ENCODE data around the gene RNF31. TPM values are rescaled to one million over a fixed set of nuclear protein-coding genes. Genes with fewer than 3 reads are reported as not detected.

Gene RNF31
- total RNA-seq, 1 donor from 2014 or later, result 88.2 TPM

DNA sequence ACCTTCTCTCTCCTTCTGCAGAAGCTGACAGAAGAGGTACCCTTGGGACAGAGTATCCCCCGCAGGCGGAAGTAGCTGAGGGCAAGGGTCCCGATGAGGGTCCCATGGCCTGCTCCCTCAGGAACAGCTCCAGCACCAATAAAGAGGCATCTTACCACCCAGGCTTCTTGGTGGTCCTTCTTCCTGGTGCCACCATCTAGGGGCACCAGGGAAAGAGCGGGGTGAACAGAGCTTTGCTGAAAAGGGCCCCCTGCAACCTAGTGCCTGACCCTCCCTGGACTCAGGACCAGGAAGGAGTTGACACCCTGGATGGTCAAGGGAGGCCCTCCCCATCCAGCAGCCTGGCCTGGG lies 13.2 kb downstream of the RNF31 start:
- no peak for DNase-seq
- Mint-ChIP-seq H3K27ac (ENCODE audit: unreplicated experiment) (peak overlapping the region; percentile 12), H3K27me3 (ENCODE audit: unreplicated experiment) (peaks cover 5% of the 10 kb centered on the region), H3K9me3 (ENCODE audit: unreplicated experiment) (peaks cover 4% of the 10 kb centered on the region), H3K4me3 (ENCODE audit: unreplicated experiment) (no peak overlapping the region), H3K36me3 (ENCODE audit: unreplicated experiment) (peaks cover 5% of the 10 kb centered on the region), H3K4me1 (ENCODE audit: low read depth, unreplicated experiment) (peaks cover 7% of the 10 kb centered on the region)
- TF ChIP-seq, protein P1, sequence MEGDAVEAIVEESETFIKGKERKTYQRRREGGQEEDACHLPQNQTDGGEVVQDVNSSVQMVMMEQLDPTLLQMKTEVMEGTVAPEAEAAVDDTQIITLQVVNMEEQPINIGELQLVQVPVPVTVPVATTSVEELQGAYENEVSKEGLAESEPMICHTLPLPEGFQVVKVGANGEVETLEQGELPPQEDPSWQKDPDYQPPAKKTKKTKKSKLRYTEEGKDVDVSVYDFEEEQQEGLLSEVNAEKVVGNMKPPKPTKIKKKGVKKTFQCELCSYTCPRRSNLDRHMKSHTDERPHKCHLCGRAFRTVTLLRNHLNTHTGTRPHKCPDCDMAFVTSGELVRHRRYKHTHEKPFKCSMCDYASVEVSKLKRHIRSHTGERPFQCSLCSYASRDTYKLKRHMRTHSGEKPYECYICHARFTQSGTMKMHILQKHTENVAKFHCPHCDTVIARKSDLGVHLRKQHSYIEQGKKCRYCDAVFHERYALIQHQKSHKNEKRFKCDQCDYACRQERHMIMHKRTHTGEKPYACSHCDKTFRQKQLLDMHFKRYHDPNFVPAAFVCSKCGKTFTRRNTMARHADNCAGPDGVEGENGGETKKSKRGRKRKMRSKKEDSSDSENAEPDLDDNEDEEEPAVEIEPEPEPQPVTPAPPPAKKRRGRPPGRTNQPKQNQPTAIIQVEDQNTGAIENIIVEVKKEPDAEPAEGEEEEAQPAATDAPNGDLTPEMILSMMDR (IDR thresholded peaks at IDR 0.05; ENCODE audit: partially characterized antibody, unreplicated experiment), result no peak

- DNase-seq, result peak; percentile 98
- Mint-ChIP-seq H3K36me3 (ENCODE audit: unreplicated experiment) (peaks cover 8% of the 10 kb centered on the region), H3K27me3 (ENCODE audit: unreplicated experiment) (peaks cover 2% of the 10 kb centered on the region), H3K27ac (ENCODE audit: unreplicated experiment) (peak within 1 kb of the TSS; percentile 64), H3K4me1 (ENCODE audit: low read depth, unreplicated experiment) (peaks cover 7% of the 10 kb centered on the region), H3K9me3 (ENCODE audit: unreplicated experiment) (peaks cover 4% of the 10 kb centered on the region), H3K4me3 (ENCODE audit: unreplicated experiment) (peak within 1 kb of the TSS; percentile 85)
- TF ChIP-seq, protein P1 (IDR thresholded peaks at IDR 0.05; ENCODE audit: partially characterized antibody, unreplicated experiment), result peak; percentile 92
Observed at GRCh38 chr14:24160850-24161804, 13.8 kb downstream of the RNF31 start, which contains the start of gene IRF9. TSS of gene IRF9 (plus strand) at chr14:24161265. CDS start at chr14:24162145, 880 bp downstream.

- H3K27ac Mint-ChIP-seq (ENCODE audit: unreplicated experiment), result peak overlapping the region; percentile 64
- peaks cover 2% of the 10 kb centered on the region for H3K9me3 Mint-ChIP-seq (ENCODE audit: unreplicated experiment)
Observed at GRCh38 chr14:24162093-24162492, 14.8 kb downstream of the RNF31 start.

DNA sequence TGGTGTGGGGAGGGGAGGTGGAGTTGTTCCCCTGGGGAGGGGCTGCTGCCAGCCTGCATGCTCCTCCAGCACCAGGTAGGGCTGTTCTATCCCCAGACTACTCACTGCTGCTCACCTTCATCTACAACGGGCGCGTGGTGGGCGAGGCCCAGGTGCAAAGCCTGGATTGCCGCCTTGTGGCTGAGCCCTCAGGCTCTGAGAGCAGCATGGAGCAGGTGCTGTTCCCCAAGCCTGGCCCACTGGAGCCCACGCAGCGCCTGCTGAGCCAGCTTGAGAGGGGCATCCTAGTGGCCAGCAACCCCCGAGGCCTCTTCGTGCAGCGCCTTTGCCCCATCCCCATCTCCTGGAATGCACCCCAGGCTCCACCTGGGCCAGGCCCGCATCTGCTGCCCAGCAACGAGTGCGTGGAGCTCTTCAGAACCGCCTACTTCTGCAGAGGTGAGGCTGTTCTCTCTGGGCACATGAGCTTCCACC lies 17.3 kb downstream of the RNF31 start:
- Mint-ChIP-seq H3K27me3 (ENCODE audit: unreplicated experiment) (peaks cover 3% of the 10 kb centered on the region), H3K4me3 (ENCODE audit: unreplicated experiment) (no peak overlapping the region), H3K36me3 (ENCODE audit: unreplicated experiment) (peaks cover 4% of the 10 kb centered on the region), H3K9me3 (ENCODE audit: unreplicated experiment) (peaks cover 2% of the 10 kb centered on the region), H3K4me1 (ENCODE audit: low read depth, unreplicated experiment) (peaks cover 7% of the 10 kb centered on the region), H3K27ac (ENCODE audit: unreplicated experiment) (no peak overlapping the region)
- no peak for DNase-seq
- TF ChIP-seq, protein P1 (IDR thresholded peaks at IDR 0.05; ENCODE audit: partially characterized antibody, unreplicated experiment), result no peak

More at GRCh38 chr14:24162093-24162492, 14.8 kb downstream of the RNF31 start:
- H3K4me1 Mint-ChIP-seq (ENCODE audit: low read depth, unreplicated experiment), result peaks cover 7% of the 10 kb centered on the region
- TF ChIP-seq, protein P1 (IDR thresholded peaks at IDR 0.05; ENCODE audit: partially characterized antibody, unreplicated experiment), result no peak
- no peak for DNase-seq
- peaks cover 4% of the 10 kb centered on the region for H3K36me3 Mint-ChIP-seq (ENCODE audit: unreplicated experiment)
- peaks cover 2% of the 10 kb centered on the region for H3K27me3 Mint-ChIP-seq (ENCODE audit: unreplicated experiment)
- H3K4me3 Mint-ChIP-seq (ENCODE audit: unreplicated experiment), result peak overlapping the region; percentile 85

DNA sequence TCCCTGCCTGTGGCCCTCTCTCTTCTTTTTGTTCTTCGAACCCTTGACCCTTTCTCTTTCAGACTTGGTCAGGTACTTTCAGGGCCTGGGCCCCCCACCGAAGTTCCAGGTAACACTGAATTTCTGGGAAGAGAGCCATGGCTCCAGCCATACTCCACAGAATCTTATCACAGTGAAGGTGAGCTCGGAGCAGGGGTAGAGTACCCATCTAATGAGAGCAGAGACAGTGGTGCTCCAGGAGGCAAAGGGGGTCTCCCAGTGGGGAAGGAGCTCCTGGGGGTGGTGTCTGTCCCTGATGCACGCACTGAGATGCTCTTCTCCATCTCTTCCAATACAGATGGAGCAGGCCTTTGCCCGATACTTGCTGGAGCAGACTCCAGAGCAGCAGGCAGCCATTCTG lies 18.5 kb downstream of the RNF31 start:
- DNase-seq, result no peak
- TF ChIP-seq, protein P1 (IDR thresholded peaks at IDR 0.05; ENCODE audit: partially characterized antibody, unreplicated experiment), result no peak
- H3K27me3 Mint-ChIP-seq (ENCODE audit: unreplicated experiment), result peaks cover 1% of the 10 kb centered on the region
- peaks cover 4% of the 10 kb centered on the region for H3K36me3 Mint-ChIP-seq (ENCODE audit: unreplicated experiment)
- H3K4me1 Mint-ChIP-seq (ENCODE audit: low read depth, unreplicated experiment), result peaks cover 7% of the 10 kb centered on the region
- no peak overlapping the region for H3K4me3 Mint-ChIP-seq (ENCODE audit: unreplicated experiment)
- H3K27ac Mint-ChIP-seq (ENCODE audit: unreplicated experiment), result no peak overlapping the region
- H3K9me3 Mint-ChIP-seq (ENCODE audit: unreplicated experiment), result peaks cover 4% of the 10 kb centered on the region

Data from glutamatergic neuron (in vitro differentiated cells).